GM21825 (cell line): ENCODE measurements around the gene SUGCT.
"Not testable (repeated sequence)": the region's sequence is repeated elsewhere in the genome, so short reads cannot be mapped to it uniquely, and the experiment has no call there.

ENCODE experiments used
- ATAC-seq: cut with Tn5 transposase; IDR thresholded peaks from one replicate; pipeline ENCODE4 v1.9.1; 2021; ENCODE audit warnings: mild to moderate bottlenecking, moderate library complexity; ENCODE audit not compliant: unreplicated experiment

SUGCT gene

GRCh38 chr7:40199076-40199802 lies 64.4 kb downstream of the SUGCT start:
- no peak for ATAC-seq

DNA sequence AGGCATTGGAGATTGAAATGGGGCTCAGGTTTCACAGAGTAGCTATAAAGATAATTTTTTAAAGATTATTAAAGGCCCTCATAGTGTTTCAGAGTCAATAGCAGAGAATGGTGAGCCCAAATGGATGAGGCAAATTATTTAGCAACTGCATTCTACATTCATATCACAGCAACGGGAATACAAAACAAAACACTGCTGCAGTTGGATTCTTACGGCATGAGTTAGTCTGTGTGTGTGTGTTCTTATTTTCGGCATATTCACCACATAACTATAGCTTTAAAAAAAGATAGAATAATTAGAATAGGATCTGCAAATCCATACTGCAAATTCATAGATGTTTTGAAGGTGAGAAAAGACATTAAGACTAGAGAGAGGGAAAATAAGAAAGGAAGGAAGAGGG lies 66.0 kb downstream of the SUGCT start:
- no peak for ATAC-seq

GRCh38 chr7:40202851-40203250 lies 68.0 kb downstream of the SUGCT start:
- no peak for ATAC-seq

DNA sequence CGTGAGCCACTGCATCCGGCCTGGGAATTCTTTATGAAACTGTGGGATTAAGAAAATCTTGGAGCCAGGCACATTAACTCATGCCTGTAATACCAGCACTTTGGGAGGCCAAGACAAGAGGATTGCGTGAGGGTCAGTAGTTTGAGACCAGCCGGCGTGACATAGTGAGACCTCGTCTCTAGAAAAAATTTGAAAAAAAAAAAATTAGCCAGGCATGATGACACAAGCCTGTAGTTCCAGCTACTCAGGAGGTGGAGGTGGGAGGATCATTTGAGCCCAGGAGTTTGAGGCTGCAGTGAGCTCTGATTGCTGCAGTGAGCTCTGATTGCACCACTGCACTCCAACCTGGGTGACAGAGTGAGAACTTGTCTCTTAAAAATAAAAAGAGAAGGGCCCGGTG lies 69.8 kb downstream of the SUGCT start:
- ATAC-seq = no peak

DNA sequence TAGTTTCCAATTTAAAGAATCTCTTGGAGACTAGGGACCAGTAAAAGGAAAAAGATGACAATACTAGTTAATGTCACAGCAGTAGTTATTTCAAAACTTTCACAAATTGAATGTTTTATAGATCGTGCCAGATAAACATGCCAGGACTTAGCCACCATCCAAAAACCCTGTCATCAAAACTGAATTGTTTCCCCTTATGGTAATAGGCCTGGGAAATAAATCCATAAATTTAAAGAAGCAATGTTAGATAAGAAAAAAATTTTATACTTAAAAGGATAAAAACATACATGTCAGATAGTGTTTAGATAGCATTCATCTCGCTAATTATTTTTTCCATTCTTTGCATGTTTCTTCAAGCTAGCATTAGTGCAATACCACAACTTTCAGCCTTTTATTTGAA lies 71.2 kb downstream of the SUGCT start:
- no peak for ATAC-seq

DNA sequence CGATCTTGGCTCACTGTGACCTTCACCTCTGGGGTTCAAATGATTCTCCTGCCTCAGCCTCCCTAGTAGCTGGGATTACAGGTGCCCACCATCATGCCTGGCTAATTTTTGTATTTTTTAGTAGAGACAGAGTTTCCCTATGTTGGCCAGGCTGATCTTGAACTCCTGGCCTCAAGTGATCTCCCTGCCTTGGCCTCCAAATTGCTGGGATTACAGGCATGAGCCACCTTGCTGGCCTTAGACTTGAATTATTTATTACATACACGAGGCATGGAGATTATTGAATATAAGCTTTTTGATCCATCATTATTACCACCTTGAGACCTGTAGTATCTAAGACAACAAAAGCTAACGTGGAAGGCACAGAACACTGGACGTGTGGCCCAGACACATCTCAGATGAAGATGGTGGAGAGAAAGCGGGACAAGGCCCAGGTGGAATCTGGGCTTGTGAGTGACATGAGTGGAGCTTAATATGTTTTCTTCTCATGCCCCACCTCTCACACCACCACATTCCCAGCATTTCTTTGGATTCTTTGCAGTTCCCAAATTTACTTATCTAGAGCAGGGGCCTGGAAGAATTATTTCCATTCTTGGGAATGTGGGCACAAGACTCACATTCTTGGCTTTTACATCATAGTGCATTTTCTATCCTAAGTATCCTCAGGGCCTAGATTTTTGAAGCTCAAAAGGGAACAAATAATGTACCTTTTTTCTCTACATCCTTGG lies 76.6 kb downstream of the SUGCT start:
- ATAC-seq = no peak

DNA sequence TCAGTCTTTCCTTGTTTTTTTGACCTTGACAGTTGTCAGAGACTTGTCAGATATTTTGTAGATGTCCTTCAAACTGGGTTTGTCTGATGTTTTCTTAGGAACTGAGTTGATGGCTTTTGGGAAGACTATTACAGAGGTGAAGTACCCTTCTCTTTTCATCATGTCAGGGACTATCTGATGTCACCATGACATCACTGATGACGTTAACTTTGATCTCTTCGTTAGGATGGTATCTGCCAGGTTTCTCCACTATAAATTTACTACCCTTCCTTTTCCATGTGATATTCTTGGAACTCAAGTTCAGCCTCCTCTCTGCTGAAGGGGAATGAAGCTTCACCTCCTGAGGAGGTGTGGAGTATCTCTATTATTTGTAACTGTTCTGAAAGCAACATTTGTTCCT lies 78.5 kb downstream of the SUGCT start:
- no peak for ATAC-seq

GRCh38 chr7:40213856-40214255 lies 79.1 kb downstream of the SUGCT start:
- ATAC-seq = no peak

- ATAC-seq = not testable (repeated sequence)
These were observed 83.8 kb downstream of the SUGCT start for GRCh38 chr7:40218612-40219011.

- no peak for ATAC-seq
These were observed 85.1 kb downstream of the SUGCT start for GRCh38 chr7:40219917-40220316.

DNA sequence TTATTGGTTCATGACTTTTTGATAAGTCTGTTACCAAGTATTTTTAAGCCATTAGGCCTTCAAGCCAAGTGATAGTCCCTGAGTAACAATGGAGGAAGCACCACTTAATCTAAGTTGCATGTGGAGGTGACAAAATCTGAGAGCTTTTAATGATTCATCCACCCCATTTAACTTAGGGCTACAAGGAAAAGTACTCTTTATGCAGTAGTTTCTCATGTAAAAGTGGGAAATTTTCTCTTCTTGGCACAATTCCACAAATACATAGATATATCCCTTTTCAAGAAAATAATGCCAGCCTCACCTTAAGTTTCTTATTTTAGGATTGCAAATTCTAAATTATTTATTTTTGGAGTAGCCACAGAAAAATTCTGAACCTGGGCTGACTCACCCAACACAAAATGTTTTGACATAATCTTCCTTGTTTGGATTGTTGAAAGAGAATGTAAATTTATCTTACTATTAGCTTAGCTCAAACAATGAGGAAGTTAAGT lies 85.7 kb downstream of the SUGCT start:
- ATAC-seq = no peak

DNA sequence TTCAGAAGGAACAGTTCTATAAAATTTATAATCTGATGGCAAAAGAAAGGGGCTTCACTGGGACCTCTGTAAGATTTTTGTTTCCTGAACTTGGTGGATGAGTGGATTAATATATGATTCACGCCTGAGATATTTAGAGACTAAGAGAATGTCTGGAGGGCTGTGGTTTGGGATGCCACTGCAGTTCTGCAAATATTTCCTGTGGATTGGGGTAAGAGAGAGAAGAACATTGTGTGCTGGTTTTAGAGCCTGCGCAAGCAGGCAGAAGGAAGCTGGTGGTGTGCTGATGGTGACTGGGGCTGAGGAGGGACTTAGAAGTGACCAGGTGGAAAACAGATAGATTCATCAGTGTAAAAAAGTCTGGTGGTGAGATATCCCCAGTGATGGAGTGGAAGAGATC lies 87.0 kb downstream of the SUGCT start:
- no peak for ATAC-seq

- ATAC-seq = no peak
These were observed 88.8 kb downstream of the SUGCT start for GRCh38 chr7:40223451-40224127.

GRCh38 chr7:40230101-40230500 lies 95.3 kb downstream of the SUGCT start:
- ATAC-seq = no peak

GRCh38 chr7:40231796-40232195 lies 97.0 kb downstream of the SUGCT start:
- ATAC-seq = no peak

- peak; percentile 51 for ATAC-seq
These were observed 97.6 kb downstream of the SUGCT start for GRCh38 chr7:40232242-40232893.

DNA sequence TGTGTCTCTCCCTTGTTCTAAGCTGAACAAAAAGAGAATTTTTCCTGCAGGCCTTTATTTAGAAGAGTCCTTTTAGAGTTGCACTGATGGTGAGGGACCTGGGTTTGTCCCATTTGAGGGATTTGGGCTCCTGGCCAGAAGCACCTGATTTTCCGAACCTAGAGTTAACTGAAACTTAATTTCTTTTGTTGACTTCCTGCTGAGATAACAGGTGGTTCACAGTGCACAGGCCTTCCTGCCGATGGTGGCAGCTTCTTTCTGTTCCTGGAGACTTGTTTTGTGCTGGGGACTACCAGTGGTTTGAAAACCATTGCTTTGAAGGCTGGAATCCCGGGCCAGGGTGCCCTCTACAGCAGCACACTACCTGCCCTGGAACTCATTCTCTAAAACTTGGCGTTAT lies 99.2 kb downstream of the SUGCT start:
- peak; percentile 62 for ATAC-seq

GRCh38 chr7:40234666-40235065 lies 99.9 kb downstream of the SUGCT start:
- no peak for ATAC-seq

DNA sequence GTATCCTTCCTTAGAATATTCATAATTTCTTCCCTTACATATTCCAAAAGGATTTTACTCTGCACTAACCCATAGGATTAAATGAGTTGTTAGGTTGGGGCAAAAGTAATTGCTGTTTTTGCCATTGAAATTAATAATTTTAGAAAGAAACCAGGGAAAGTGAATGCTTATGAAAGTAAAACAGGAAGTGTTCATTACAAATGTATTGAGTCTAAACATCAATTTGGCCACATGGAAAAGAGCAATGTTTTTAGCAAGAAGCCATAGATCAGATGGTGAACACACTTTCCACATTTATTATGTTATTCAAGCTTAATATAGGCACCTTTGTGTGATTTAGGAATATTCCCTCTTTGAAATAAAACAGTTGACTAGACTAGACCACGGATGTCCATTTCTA lies 102.9 kb downstream of the SUGCT start:
- ATAC-seq = no peak

DNA sequence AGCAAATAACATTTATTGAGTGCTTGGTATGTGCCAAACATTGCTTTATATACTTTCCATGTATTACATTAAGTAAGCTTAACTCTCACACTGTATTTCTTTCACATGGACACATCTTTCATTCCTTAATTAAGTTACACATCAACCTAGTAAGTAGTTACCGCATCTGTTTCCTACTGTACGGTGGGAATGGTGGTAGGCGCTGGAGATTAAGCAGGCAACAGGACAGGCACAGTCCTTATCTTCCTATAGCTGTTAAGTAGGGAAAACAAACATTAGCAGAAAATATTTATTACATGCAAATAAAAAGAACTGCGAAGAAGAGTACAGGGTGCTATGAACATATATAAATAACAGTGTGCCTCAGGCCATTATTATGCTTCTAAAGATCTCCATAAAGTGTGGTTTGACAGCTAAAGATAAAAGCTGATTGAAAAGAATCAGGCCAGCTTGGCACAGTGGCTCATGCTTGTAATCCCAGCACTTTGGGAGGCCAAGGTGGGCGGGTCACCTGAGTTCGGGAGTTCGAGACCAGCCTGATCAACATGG lies 105.0 kb downstream of the SUGCT start:
- no peak for ATAC-seq

GRCh38 chr7:40243076-40243475 lies 108.3 kb downstream of the SUGCT start:
- no peak for ATAC-seq
